OCI-LY3 (cell line): Measurements from ENCODE around the gene MPND.

Experiments
- EZH2phosphoT487 ChIP-seq: fragments of 200-600 bp; shearing (Covaris generic); IDR thresholded peaks from 2 replicates; pipeline ENCODE4 v1.6.1; 2018; ENCODE audit warnings: antibody characterized with exemption, mixed run types, low read depth
- TF ChIP-seq, protein P1 (sequence below): fragments of 200-600, 300-600 bp; sonication (generic); IDR thresholded peaks from 2 replicates; pipeline ENCODE4 v1.5.1; 2014; ENCODE audit warnings: antibody characterized with exemption, low read length, low read depth

DNA sequence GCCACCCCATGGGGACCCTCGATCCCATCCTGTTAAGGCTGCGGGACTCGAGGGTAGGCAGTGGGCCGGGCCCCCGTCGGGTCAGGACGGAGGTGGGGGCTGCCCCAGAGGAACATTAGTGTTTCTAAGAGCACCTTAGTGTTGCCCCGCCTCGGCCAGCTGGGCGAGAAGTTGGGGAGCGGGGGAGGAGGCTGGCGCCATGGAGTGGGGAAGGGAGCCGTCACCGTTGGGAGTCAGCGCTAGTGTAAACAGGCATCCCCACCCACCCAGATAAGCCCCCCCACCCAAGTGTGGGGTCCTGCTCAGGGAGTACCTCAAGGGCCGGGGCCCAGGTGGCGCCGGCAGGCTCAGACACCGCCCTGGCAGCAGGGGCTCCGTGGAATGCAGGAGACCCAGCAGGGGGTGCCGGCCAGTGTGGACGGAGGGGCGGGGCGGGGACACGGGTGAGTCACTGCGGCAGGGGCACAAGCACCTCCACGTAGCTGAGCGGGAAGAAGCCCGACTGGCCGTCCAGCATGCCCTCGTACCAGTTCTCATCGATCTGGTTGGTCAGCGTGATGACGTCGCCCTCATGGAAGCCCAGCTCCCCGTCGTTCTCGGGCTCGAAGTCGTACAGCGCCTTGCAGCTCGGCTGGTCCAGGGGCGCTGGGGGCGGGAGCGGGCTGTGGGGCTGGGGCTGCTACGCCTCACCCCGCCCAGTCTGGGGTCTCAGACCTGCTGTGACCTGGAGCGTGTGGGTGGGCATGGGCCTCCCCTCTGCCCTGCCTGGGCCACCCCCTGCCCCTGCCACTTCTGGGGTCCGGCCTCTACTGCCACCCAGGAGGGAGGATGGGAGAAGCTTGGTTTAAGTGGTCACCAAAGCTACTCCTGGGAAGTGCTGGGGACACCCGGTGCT, 18.0 kb downstream of the MPND start:
- TF ChIP-seq, protein P1, sequence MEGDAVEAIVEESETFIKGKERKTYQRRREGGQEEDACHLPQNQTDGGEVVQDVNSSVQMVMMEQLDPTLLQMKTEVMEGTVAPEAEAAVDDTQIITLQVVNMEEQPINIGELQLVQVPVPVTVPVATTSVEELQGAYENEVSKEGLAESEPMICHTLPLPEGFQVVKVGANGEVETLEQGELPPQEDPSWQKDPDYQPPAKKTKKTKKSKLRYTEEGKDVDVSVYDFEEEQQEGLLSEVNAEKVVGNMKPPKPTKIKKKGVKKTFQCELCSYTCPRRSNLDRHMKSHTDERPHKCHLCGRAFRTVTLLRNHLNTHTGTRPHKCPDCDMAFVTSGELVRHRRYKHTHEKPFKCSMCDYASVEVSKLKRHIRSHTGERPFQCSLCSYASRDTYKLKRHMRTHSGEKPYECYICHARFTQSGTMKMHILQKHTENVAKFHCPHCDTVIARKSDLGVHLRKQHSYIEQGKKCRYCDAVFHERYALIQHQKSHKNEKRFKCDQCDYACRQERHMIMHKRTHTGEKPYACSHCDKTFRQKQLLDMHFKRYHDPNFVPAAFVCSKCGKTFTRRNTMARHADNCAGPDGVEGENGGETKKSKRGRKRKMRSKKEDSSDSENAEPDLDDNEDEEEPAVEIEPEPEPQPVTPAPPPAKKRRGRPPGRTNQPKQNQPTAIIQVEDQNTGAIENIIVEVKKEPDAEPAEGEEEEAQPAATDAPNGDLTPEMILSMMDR = no peak
- TF ChIP-seq EZH2phosphoT487 = no peak
